HEK293 (cell line): ENCODE data around the gene MOB2.

Experiments used
- SP2 ChIP-seq: fragments of 450-650 bp; formaldehyde crosslinking; IDR thresholded peaks from 2 replicates; pipeline ENCODE4 v1.5.1; 2016; ENCODE audit warnings: missing biosample characterization, missing genetic modification characterization
- TCF7L2 ChIP-seq: IDR thresholded peaks from 2 replicates; pipeline ENCODE4 v1.6.1; 2011; ENCODE audit warnings: low read depth, mild to moderate bottlenecking, inconsistent platforms, low read length, moderate library complexity, borderline replicate concordance
- ZNF2 ChIP-seq: fragments of 450-650 bp; formaldehyde crosslinking; IDR thresholded peaks from 2 replicates; pipeline ENCODE4 v1.5.1; 2016; ENCODE audit warnings: missing biosample characterization, missing genetic modification characterization
- ZNF580 ChIP-seq: fragments of 450-650 bp; formaldehyde crosslinking; IDR thresholded peaks from 2 replicates; pipeline ENCODE4 v1.5.1; 2016; ENCODE audit warnings: missing biosample characterization, missing genetic modification characterization
- ZNF76 ChIP-seq: fragments of 450-650 bp; formaldehyde crosslinking; IDR thresholded peaks from 2 replicates; pipeline ENCODE4; 2016; ENCODE audit warnings: low read depth, missing biosample characterization, missing genetic modification characterization, borderline replicate concordance
- ZNF768 ChIP-seq: fragments of 450-650 bp; formaldehyde crosslinking; IDR thresholded peaks from 2 replicates; pipeline ENCODE4 v1.5.1; 2018; ENCODE audit warnings: missing biosample characterization, mild to moderate bottlenecking, missing genetic modification characterization
- TF ChIP-seq, protein P1 (sequence below): fragments of 450-650 bp; formaldehyde crosslinking; IDR thresholded peaks from 2 replicates; pipeline ENCODE4 v1.5.1; 2017; ENCODE audit warnings: missing biosample characterization, missing genetic modification characterization
- TF ChIP-seq, protein P2 (sequence below): fragments of 450-650 bp; formaldehyde crosslinking; IDR thresholded peaks from 2 replicates; pipeline ENCODE4 v1.5.1; 2016; ENCODE audit warnings: missing biosample characterization, missing genetic modification characterization

DNA sequence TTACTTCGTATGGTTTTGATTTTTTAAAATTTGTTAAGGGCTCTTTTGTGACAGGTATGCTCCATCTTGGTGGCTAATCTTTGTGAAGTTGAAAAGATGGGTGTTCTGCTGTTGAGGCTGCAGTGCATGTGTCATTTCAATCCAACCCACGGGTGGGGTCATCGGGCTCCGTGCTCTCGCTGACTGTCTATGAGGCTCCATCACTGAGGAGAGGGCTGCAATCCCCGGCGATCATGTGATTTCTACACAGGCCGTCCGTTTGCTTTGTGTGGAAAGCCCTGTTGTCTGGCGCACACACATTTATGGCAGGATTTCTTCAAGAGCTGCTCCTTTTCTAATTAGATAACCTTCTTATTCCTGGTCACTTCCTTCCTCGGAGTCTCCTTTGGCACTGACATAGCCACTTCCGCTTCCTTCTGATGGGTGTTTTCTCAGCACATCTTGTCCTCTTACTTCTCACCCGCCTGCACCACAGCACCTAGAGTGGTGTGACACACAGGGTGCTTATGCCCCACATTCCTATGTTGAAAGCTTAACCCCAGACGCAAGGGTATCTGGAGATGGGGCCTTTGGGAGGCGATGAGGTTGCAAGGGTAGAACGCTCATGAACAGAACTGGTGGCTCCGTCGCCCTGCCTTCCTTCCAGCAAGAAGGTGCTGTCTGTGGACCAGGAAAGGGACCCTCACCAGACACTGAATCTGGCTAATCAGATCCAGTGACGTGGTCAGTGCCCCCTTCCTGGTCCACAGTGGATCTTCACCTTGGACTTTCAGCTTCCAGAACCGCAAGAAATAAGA, 9.4 kb downstream of the MOB2 start:
- TF ChIP-seq ZNF2: no peak
- TF ChIP-seq ZNF768 (tag by site-specific recombination): no peak
- TF ChIP-seq ZNF580 (tag by site-specific recombination): no peak
- TF ChIP-seq, protein P1, sequence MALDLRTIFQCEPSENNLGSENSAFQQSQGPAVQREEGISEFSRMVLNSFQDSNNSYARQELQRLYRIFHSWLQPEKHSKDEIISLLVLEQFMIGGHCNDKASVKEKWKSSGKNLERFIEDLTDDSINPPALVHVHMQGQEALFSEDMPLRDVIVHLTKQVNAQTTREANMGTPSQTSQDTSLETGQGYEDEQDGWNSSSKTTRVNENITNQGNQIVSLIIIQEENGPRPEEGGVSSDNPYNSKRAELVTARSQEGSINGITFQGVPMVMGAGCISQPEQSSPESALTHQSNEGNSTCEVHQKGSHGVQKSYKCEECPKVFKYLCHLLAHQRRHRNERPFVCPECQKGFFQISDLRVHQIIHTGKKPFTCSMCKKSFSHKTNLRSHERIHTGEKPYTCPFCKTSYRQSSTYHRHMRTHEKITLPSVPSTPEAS (tag by site-specific recombination): no peak
- TF ChIP-seq, protein P2, sequence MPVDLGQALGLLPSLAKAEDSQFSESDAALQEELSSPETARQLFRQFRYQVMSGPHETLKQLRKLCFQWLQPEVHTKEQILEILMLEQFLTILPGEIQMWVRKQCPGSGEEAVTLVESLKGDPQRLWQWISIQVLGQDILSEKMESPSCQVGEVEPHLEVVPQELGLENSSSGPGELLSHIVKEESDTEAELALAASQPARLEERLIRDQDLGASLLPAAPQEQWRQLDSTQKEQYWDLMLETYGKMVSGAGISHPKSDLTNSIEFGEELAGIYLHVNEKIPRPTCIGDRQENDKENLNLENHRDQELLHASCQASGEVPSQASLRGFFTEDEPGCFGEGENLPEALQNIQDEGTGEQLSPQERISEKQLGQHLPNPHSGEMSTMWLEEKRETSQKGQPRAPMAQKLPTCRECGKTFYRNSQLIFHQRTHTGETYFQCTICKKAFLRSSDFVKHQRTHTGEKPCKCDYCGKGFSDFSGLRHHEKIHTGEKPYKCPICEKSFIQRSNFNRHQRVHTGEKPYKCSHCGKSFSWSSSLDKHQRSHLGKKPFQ (tag by site-specific recombination): no peak
- TF ChIP-seq TCF7L2: no peak
- no peak for TF ChIP-seq SP2 (tag by site-specific recombination)
- no peak for TF ChIP-seq ZNF76 (tag by site-specific recombination)
